ENCODE results near the gene OR10A4.

DNA sequence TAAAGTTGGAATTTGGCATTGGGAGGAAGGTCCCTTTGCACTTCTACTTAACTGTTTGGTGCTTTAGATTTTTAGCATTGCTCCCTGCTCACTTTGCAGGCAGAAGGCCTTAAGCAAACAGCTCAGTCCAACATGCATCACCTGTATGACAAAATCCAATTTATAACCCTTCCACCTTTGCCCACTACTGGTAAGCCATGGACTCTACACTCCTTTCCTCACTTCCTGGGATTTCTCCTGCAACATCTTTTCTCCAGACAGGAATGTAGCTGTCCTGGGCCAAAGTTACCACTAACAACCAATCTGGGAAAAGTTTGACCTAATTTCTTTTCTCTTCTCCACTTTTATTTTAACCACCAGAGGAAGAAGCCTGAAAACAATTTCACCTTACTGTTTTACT is 17.7 kb downstream of the OR10A4 start:
- TF ChIP-seq POLR2A (IDR thresholded peaks at IDR 0.05), result no peak
- TF ChIP-seq, protein P1, sequence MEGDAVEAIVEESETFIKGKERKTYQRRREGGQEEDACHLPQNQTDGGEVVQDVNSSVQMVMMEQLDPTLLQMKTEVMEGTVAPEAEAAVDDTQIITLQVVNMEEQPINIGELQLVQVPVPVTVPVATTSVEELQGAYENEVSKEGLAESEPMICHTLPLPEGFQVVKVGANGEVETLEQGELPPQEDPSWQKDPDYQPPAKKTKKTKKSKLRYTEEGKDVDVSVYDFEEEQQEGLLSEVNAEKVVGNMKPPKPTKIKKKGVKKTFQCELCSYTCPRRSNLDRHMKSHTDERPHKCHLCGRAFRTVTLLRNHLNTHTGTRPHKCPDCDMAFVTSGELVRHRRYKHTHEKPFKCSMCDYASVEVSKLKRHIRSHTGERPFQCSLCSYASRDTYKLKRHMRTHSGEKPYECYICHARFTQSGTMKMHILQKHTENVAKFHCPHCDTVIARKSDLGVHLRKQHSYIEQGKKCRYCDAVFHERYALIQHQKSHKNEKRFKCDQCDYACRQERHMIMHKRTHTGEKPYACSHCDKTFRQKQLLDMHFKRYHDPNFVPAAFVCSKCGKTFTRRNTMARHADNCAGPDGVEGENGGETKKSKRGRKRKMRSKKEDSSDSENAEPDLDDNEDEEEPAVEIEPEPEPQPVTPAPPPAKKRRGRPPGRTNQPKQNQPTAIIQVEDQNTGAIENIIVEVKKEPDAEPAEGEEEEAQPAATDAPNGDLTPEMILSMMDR (IDR thresholded peaks at IDR 0.05), result no peak

Measured in testis (tissue), 2 donors.